Smooth muscle cell (in vitro differentiated cells): ENCODE results near the gene PPP1R10. TPM values are rescaled to one million over a fixed set of nuclear protein-coding genes. Genes with fewer than 3 reads are reported as not detected.

Experiments used
- DNase-seq: peaks from one replicate; lab custom pipeline; 2025; ENCODE audit not compliant: unreplicated experiment; lab: John Stamatoyannopoulos, UW
- H2AFZ ChIP-seq: fragments of 200-600 bp; sonication (generic); 2 replicates; pipeline ENCODE4 v1.6.0; 2016; ENCODE audit warnings: antibody characterized with exemption, low read depth, mild to moderate bottlenecking
- H3F3A ChIP-seq: fragments of 200-600 bp; sonication (generic); 2 replicates; pipeline ENCODE4 v1.6.0; 2017; ENCODE audit warnings: antibody characterized with exemption, low read depth
- H3K27ac ChIP-seq: fragments of 200-600 bp; sonication (generic); 2 replicates; pipeline ENCODE4 v1.5.1; 2016; ENCODE audit warnings: low read depth, mild to moderate bottlenecking
- H3K27me3 ChIP-seq: fragments of 200-600 bp; sonication (generic); 2 replicates; pipeline ENCODE4 v1.6.1; 2016; ENCODE audit warnings: low read depth, mild to moderate bottlenecking
- H3K36me3 ChIP-seq: fragments of 200-600 bp; sonication (generic); 2 replicates; pipeline ENCODE4 v1.5.1; 2016; ENCODE audit warnings: low read depth
- H3K4me1 ChIP-seq: fragments of 200-600 bp; sonication (generic); 2 replicates; pipeline ENCODE4 v1.5.1; 2016; ENCODE audit warnings: low read depth
- H3K4me2 ChIP-seq: fragments of 200-600 bp; sonication (generic); 2 replicates; pipeline ENCODE4 v1.6.0; 2016; ENCODE audit warnings: mild to moderate bottlenecking
- H3K4me3 ChIP-seq: fragments of 200-600 bp; sonication (generic); 2 replicates; pipeline ENCODE4 v1.5.1; 2016; ENCODE audit warnings: mild to moderate bottlenecking
- H3K79me2 ChIP-seq: fragments of 200-600 bp; sonication (generic); 2 replicates; pipeline ENCODE4 v1.6.0; 2016; ENCODE audit warnings: low read depth, mild to moderate bottlenecking
- H3K9ac ChIP-seq: fragments of 200-600 bp; sonication (generic); 2 replicates; pipeline ENCODE4 v1.6.0; 2016; ENCODE audit warnings: low read depth
- H3K9me3 ChIP-seq: fragments of 200-600 bp; sonication (generic); replicated peaks from 2 replicates; pipeline ENCODE4 v1.5.1; 2016; ENCODE audit warnings: low read depth
- H4K20me1 ChIP-seq: fragments of 200-600 bp; sonication (generic); 2 replicates; pipeline ENCODE4 v1.6.0; 2016; ENCODE audit warnings: low read depth
- CTCF ChIP-seq: fragments of 200-600 bp; sonication (generic); IDR thresholded peaks from 2 replicates; pipeline ENCODE4 v1.5.1; 2017; ENCODE audit warnings: borderline replicate concordance, mild to moderate bottlenecking, antibody characterized with exemption; ENCODE audit not compliant: insufficient read depth, poor library complexity, severe bottlenecking
- WGBS: methylation state at CpG from one replicate; pipeline ENCODE4 v1.1.7; 2016; ENCODE audit warnings: low lambda C conversion rate; 5-methylcytosine and 5-hydroxymethylcytosine counted together
- polyA plus RNA-seq: library from polyadenylated mRNA; unstranded; fragments of >200 nt; fragmentation: Nextera tagmentation; extraction: Ambion mirVana; gene quantifications from 2 replicates; pipeline ENCODE4 v1.2.1, GENCODE V29; 2016
- total RNA-seq: library from RNA; depleted of rRNA; stranded (reverse); fragments of >200 nt; gene quantifications from 2 replicates; pipeline ENCODE4 v1.2.3, GENCODE V29; 2014

The PPP1R10 gene
- total and polyA plus RNA-seq, 2 experiments from 2014 or later = 36.1 to 65.1 TPM

GRCh38 chr6:30601815-30602641, 15.0 kb downstream of the PPP1R10 start:
- H3K4me2 ChIP-seq = no peak overlapping the region
- no peak overlapping the region for H3K27ac ChIP-seq
- no peak for DNase-seq
- no peak for TF ChIP-seq CTCF
- WGBS = 99% methylated on average over 36 of the region's 39 CpGs
- H3K36me3 ChIP-seq = peaks cover 35% of the 10 kb centered on the region
- H3K9me3 ChIP-seq = no peaks in the 10 kb centered on the region
- peaks cover 8% of the 10 kb centered on the region for H3K79me2 ChIP-seq
- no peak overlapping the region for H3K4me3 ChIP-seq
- no peaks in the 10 kb centered on the region for H3K27me3 ChIP-seq
- no peaks in the 10 kb centered on the region for H3K4me1 ChIP-seq
- peaks cover 53% of the 10 kb centered on the region for H3F3A ChIP-seq
- no peak overlapping the region for H3K9ac ChIP-seq
- no peak overlapping the region for H2AFZ ChIP-seq
- peaks cover 75% of the 10 kb centered on the region for H4K20me1 ChIP-seq

- Histone ChIP-seq H4K20me1 (peaks cover 69% of the 10 kb centered on the region), H3K4me1 (no peaks in the 10 kb centered on the region), H3F3A (peaks cover 47% of the 10 kb centered on the region), H3K9me3 (no peaks in the 10 kb centered on the region), H3K79me2 (peaks cover 2% of the 10 kb centered on the region), H2AFZ (no peak overlapping the region), H3K27ac (no peak overlapping the region), H3K4me2 (no peak overlapping the region), H3K36me3 (peaks cover 29% of the 10 kb centered on the region), H3K4me3 (no peak overlapping the region), H3K27me3 (no peaks in the 10 kb centered on the region), H3K9ac (no peak overlapping the region)
- WGBS = 94% methylated on average over 6 of the region's 6 CpGs
- TF ChIP-seq CTCF = no peak
- DNase-seq = no peak
These were observed 15.6 kb downstream of the PPP1R10 start for GRCh38 chr6:30601436-30601814.

GRCh38 chr6:30600451-30600961, 16.5 kb downstream of the PPP1R10 start:
- no peak overlapping the region for H3K27ac ChIP-seq
- H3K36me3 ChIP-seq = peaks cover 29% of the 10 kb centered on the region

More at GRCh38 chr6:30600451-30600961, 16.5 kb downstream of the PPP1R10 start:
- Histone ChIP-seq H3K4me1 (no peaks in the 10 kb centered on the region), H3K9me3 (no peaks in the 10 kb centered on the region), H3K4me3 (no peak overlapping the region), H3K27me3 (no peaks in the 10 kb centered on the region), H3F3A (peaks cover 41% of the 10 kb centered on the region), H3K9ac (no peak overlapping the region), H2AFZ (no peak overlapping the region), H3K79me2 (no peaks in the 10 kb centered on the region), H4K20me1 (peaks cover 61% of the 10 kb centered on the region), H3K4me2 (no peak overlapping the region)
- DNase-seq = no peak
- WGBS = over 99% methylated on average over 10 of the region's 10 CpGs
- no peak for TF ChIP-seq CTCF
